Fibroblast of the aortic adventitia (primary cell): ENCODE measurements around the gene SIDT2. TPM values are rescaled to one million over a fixed set of nuclear protein-coding genes. Genes with fewer than 3 reads are reported as not detected.
"Not testable (repeated sequence)": the region's sequence is repeated elsewhere in the genome, so short reads cannot be mapped to it uniquely, and the experiment has no call there.

ENCODE experiments used
- DNase-seq: peaks from one replicate; pipeline ENCODE4 v3.0.0-alpha.2; 2010; ENCODE audit warnings: low read depth
- H3K4me3 ChIP-seq: 2 replicates; pipeline ENCODE4 v1.5.1; 2011; ENCODE audit warnings: low read depth, mild to moderate bottlenecking, control low read depth, low read length, moderate library complexity
- CTCF ChIP-seq: IDR thresholded peaks from 2 replicates; pipeline ENCODE4 v1.5.1; 2011; ENCODE audit warnings: mild to moderate bottlenecking, low read length, control low read depth, inconsistent platforms; ENCODE audit not compliant: insufficient read depth
- total RNA-seq: library from RNA; depleted of rRNA; stranded (reverse); fragments of >200 nt; gene quantifications from 2 replicates; pipeline ENCODE4 v1.2.3, GENCODE V29; 2012; ENCODE audit warnings: low replicate concordance

Gene SIDT2
- total RNA-seq, 1 donor, result 12.9 TPM

- H3K4me3 ChIP-seq, result no peak overlapping the region
- DNase-seq, result no peak
- no peak for TF ChIP-seq CTCF
Observed at GRCh38 chr11:117204283-117205080, 25.9 kb downstream of the SIDT2 start.

GRCh38 chr11:117205211-117205818 lies 26.8 kb downstream of the SIDT2 start:
- no peak for TF ChIP-seq CTCF
- no peak for DNase-seq

GRCh38 chr11:117206111-117206510 lies 27.6 kb downstream of the SIDT2 start:
- not testable (repeated sequence) for H3K4me3 ChIP-seq, DNase-seq

More at GRCh38 chr11:117205211-117205818, 26.8 kb downstream of the SIDT2 start:
- H3K4me3 ChIP-seq, result no peak overlapping the region

GRCh38 chr11:117206859-117207258 lies 28.3 kb downstream of the SIDT2 start:
- not testable (repeated sequence) for H3K4me3 ChIP-seq, DNase-seq

GRCh38 chr11:117207481-117207880 lies 28.9 kb downstream of the SIDT2 start:
- DNase-seq, H3K4me3 ChIP-seq: not testable (repeated sequence)

GRCh38 chr11:117208710-117209109 lies 30.2 kb downstream of the SIDT2 start:
- DNase-seq, H3K4me3 ChIP-seq: not testable (repeated sequence)
- TF ChIP-seq CTCF, result peak; percentile 12

GRCh38 chr11:117209351-117210125 lies 31.0 kb downstream of the SIDT2 start:
- DNase-seq, H3K4me3 ChIP-seq: not testable (repeated sequence)

GRCh38 chr11:117210620-117211019 lies 32.1 kb downstream of the SIDT2 start:
- H3K4me3 ChIP-seq, result no peak overlapping the region
- TF ChIP-seq CTCF, result no peak
- no peak for DNase-seq
